Left renal cortex interstitium (tissue), 4 donors: Measurements from ENCODE around the gene HBQ1. TPM values are rescaled to one million over a fixed set of nuclear protein-coding genes. Genes with fewer than 3 reads are reported as not detected.
"Not testable (repeated sequence)": the region's sequence is repeated elsewhere in the genome, so short reads cannot be mapped to it uniquely, and the experiment has no call there.

Experiments
- DNase-seq, 4 donors: peaks; one replicate each; pipeline ENCODE4 v3.0.0-alpha.2; 2013; ENCODE audit warnings: low read depth in 4 of 4, low spot score in 2 of 4, missing footprints in 1 of 4
- polyA plus RNA-seq, 4 donors: library from polyadenylated mRNA; unstranded; fragments of 120-200 nt; gene quantifications; one replicate each; pipeline ENCODE4 v1.2.1, GENCODE V29; 2013; ENCODE audit not compliant: insufficient read length in 4 of 4

Gene HBQ1
- polyA plus RNA-seq, result 1 to 10 TPM in 2 of 4 donors, under 1 TPM in 2; 0.77 to 1.2 (median 0.91) TPM

- no peak for DNase-seq
Measured at GRCh38 chr16:180101-180675, at the start of gene HBQ1. Gene HBQ1 (plus strand): TSS chr16:180459. CDS start chr16:180487, 28 bp downstream.

- no peak for DNase-seq
Measured at GRCh38 chr16:130533-131173, 49.6 kb upstream of the HBQ1 start.

- DNase-seq, result no peak
Measured at GRCh38 chr16:132120-132519, 48.1 kb upstream of the HBQ1 start.

GRCh38 chr16:133716-134115 is 46.5 kb upstream of the HBQ1 start:
- no peak for DNase-seq

- no peak for DNase-seq
Measured at GRCh38 chr16:138049-138417, 42.2 kb upstream of the HBQ1 start.

- DNase-seq, result no peak
Measured at GRCh38 chr16:140175-140857, 39.9 kb upstream of the HBQ1 start.

- no peak for DNase-seq
Measured at GRCh38 chr16:142405-142967, 37.8 kb upstream of the HBQ1 start.

GRCh38 chr16:143047-143446 is 37.2 kb upstream of the HBQ1 start:
- DNase-seq, result no peak

GRCh38 chr16:143456-143855 is 36.8 kb upstream of the HBQ1 start:
- no peak for DNase-seq

- no peak for DNase-seq
Measured at GRCh38 chr16:144797-145252, 35.4 kb upstream of the HBQ1 start.

GRCh38 chr16:146646-147045 is 33.6 kb upstream of the HBQ1 start:
- no peak for DNase-seq

GRCh38 chr16:149024-149660 is 31.1 kb upstream of the HBQ1 start:
- DNase-seq, result no peak

GRCh38 chr16:152141-153128 is 27.8 kb upstream of the HBQ1 start, which contains the start of gene HBZ:
Gene HBZ (plus strand): TSS chr16:152644. CDS start chr16:152910, 266 bp downstream.
- DNase-seq, result no peak

- DNase-seq, result not testable (repeated sequence)
Measured at GRCh38 chr16:153129-153521, 27.1 kb upstream of the HBQ1 start.

- not testable (repeated sequence) for DNase-seq
Measured at GRCh38 chr16:153550-154216, 26.6 kb upstream of the HBQ1 start.

GRCh38 chr16:154217-155030 is 25.8 kb upstream of the HBQ1 start:
- peak in 1 of 4 donors; percentile 37 for DNase-seq

- DNase-seq, result no peak
Measured at GRCh38 chr16:155031-155398, 25.2 kb upstream of the HBQ1 start.

- no peak for DNase-seq
Measured at GRCh38 chr16:159136-159849, 21.0 kb upstream of the HBQ1 start.
